GM12873 (cell line): Measurements from ENCODE around the gene C22orf31.

Experiments
- CTCF ChIP-seq: IDR thresholded peaks from 2 replicates; pipeline ENCODE4 v1.5.1; 2012; ENCODE audit warnings: low read depth, mild to moderate bottlenecking, moderate library complexity, low read length, control low read depth; ENCODE audit not compliant: insufficient read depth; ENCODE audit errors: missing control alignments

C22orf31 gene

GRCh38 chr22:29040385-29041275 is 21.0 kb downstream of the C22orf31 start:
- peak; percentile 96 for TF ChIP-seq CTCF

- no peak for TF ChIP-seq CTCF
These were observed 22.5 kb downstream of the C22orf31 start for GRCh38 chr22:29039148-29039547.

GRCh38 chr22:29037340-29037932 is 24.2 kb downstream of the C22orf31 start:
- no peak for TF ChIP-seq CTCF

GRCh38 chr22:29032584-29032983 is 29.0 kb downstream of the C22orf31 start:
- no peak for TF ChIP-seq CTCF

GRCh38 chr22:29032014-29032475 is 29.6 kb downstream of the C22orf31 start:
- no peak for TF ChIP-seq CTCF

- TF ChIP-seq CTCF: no peak
These were observed 30.2 kb downstream of the C22orf31 start for GRCh38 chr22:29031227-29032011.
